Lung (tissue), 12 donors: Measurements from ENCODE around the gene CZIB. TPM values are rescaled to one million over a fixed set of nuclear protein-coding genes. Genes with fewer than 3 reads are reported as not detected.

Experiments used
- ATAC-seq: fragments of 200-7000 bp; cut with Tn5 transposase; one replicate; pipeline ENCODE4 v1.9.1; 2020; ENCODE audit warnings: moderate number of reproducible peaks; ENCODE audit not compliant: insufficient read depth, low FRiP score
- DNase-seq, 3 donors: peaks; one replicate each; pipeline ENCODE4 v3.0.0-alpha.2; 2013 to 2017
- H3K27ac ChIP-seq, 2 donors: one replicate each; pipeline ENCODE4 v1.5.1; 2013; ENCODE audit warnings: mild to moderate bottlenecking in 2 of 2, moderate library complexity in 2 of 2, control low read depth in 1 of 2, inconsistent platforms in 1 of 2, low read depth in 1 of 2, low read length in 1 of 2
- H3K27me3 ChIP-seq, 3 donors: one replicate each; pipeline ENCODE4 v1.5.1; 2013; ENCODE audit warnings: low read length in 2 of 3; ENCODE audit not compliant: control insufficient read depth in 3 of 3, insufficient read depth in 3 of 3
- H3K36me3 ChIP-seq, 4 donors: one replicate each; pipeline ENCODE4 v1.5.1; 2013; ENCODE audit warnings: low read length in 4 of 4, mild to moderate bottlenecking in 1 of 4, moderate library complexity in 1 of 4; ENCODE audit not compliant: control insufficient read depth in 4 of 4, insufficient read depth in 4 of 4
- H3K4me1 ChIP-seq, 5 donors: one replicate each; pipeline ENCODE4 v1.5.1; 2013; ENCODE audit warnings: low read length in 5 of 5, mild to moderate bottlenecking in 2 of 5, moderate library complexity in 1 of 5; ENCODE audit not compliant: control insufficient read depth in 5 of 5, insufficient read depth in 5 of 5
- H3K4me3 ChIP-seq: one replicate; pipeline ENCODE4 v1.5.1; 2013; ENCODE audit warnings: mild to moderate bottlenecking, control low read depth, moderate library complexity
- H3K9ac ChIP-seq, 2 donors: one replicate each; pipeline ENCODE4 v1.5.1; 2013; ENCODE audit warnings: low read length in 2 of 2, control low read depth in 1 of 2; ENCODE audit not compliant: insufficient read depth in 1 of 2
- H3K9me3 ChIP-seq, 4 donors: one replicate each; pipeline ENCODE4 v1.5.1; 2013; ENCODE audit warnings: low read length in 3 of 4, mild to moderate bottlenecking in 1 of 4, moderate library complexity in 1 of 4; ENCODE audit not compliant: control insufficient read depth in 4 of 4, insufficient read depth in 3 of 4
- CTCF ChIP-seq: IDR thresholded peaks from 2 replicates; pipeline ENCODE4 v1.5.1; 2012; ENCODE audit warnings: mild to moderate bottlenecking; ENCODE audit errors: control extremely low read depth, extremely low read depth
- WGBS, 2 donors: extraction: QIAGEN DNeasy Blood & Tissue Kit; methylation state at CpG; one replicate each; pipeline ENCODE4 v1.1.7; 2013; 5-methylcytosine and 5-hydroxymethylcytosine counted together
- polyA plus RNA-seq, 2 donors: library from polyadenylated mRNA; stranded (reverse); fragments of 200-250 nt; gene quantifications; one replicate each; pipeline ENCODE4 v1.2.1, GENCODE V29; 2013
- total RNA-seq, 2 donors: library from RNA; depleted of rRNA in 1 of 2; stranded (reverse); fragments of >200 nt in 1 of 2; gene quantifications; one replicate each; pipeline ENCODE4 v1.2.1, GENCODE V29; 2014 to 2021
- donor health status: control.
- donor health status: control.
- donor health status: Bipolar disorder and iron deficiency.
- donor health status: healthy.
- donor health status: DM: yes; HTN: yes; CAD: no.

Gene CZIB
- total and polyA plus RNA-seq, 4 donors, result 39.1 to 86.5 (median 52.9) TPM

- DNase-seq (no peak), ATAC-seq (no peak)
- no peaks in the 10 kb centered on the region for H3K36me3 ChIP-seq
- H3K9me3 ChIP-seq, result no peaks in the 10 kb centered on the region
- WGBS, 2 donors, result 83 to 84% methylated on average over 8 of the region's 8 CpGs
- no peak overlapping the region for H3K4me3 ChIP-seq
- no peaks in the 10 kb centered on the region for H3K27me3 ChIP-seq
- no peak overlapping the region for H3K27ac ChIP-seq
- H3K9ac ChIP-seq, result no peak overlapping the region
- no peak for TF ChIP-seq CTCF
- H3K4me1 ChIP-seq, result no peaks in the 10 kb centered on the region
These were observed 53.5 kb downstream of the CZIB start for GRCh38 chr1:53166912-53167311.

GRCh38 chr1:53166366-53166765, 54.1 kb downstream of the CZIB start:
- 78 to 87% methylated on average over 6 of the region's 6 CpGs for WGBS, 2 donors
- DNase-seq (no peak), ATAC-seq (no peak)
- H3K4me3 ChIP-seq, result no peak overlapping the region
- H3K27me3 ChIP-seq, result no peaks in the 10 kb centered on the region
- H3K4me1 ChIP-seq, result no peaks in the 10 kb centered on the region
- no peak overlapping the region for H3K9ac ChIP-seq
- no peaks in the 10 kb centered on the region for H3K9me3 ChIP-seq
- H3K36me3 ChIP-seq, result no peaks in the 10 kb centered on the region
- TF ChIP-seq CTCF, result no peak
- no peak overlapping the region for H3K27ac ChIP-seq

- 80 to 87% methylated on average over 5 of the region's 5 CpGs for WGBS, 2 donors
These were observed 54.9 kb downstream of the CZIB start for GRCh38 chr1:53165408-53165961.

More at GRCh38 chr1:53165408-53165961, 54.9 kb downstream of the CZIB start:
- ATAC-seq (no peak), DNase-seq (no peak)
- Histone ChIP-seq H3K27me3 (no peaks in the 10 kb centered on the region), H3K27ac (no peak overlapping the region), H3K4me3 (no peak overlapping the region), H3K9ac (no peak overlapping the region), H3K36me3 (no peaks in the 10 kb centered on the region), H3K4me1 (no peaks in the 10 kb centered on the region), H3K9me3 (no peaks in the 10 kb centered on the region)
- TF ChIP-seq CTCF, result no peak

Other genes with a start within 250 kb of the CZIB start
- gene PODN, start 158.4 kb downstream of the CZIB start, total RNA-seq, result 10 to 100 TPM; 12.9 to 40.9 TPM
- 10 to 100 TPM; 16.4 to 27.0 TPM for gene PODN, start 158.4 kb downstream of the CZIB start, polyA plus RNA-seq
- under 1 TPM; 0.14 to 0.61 TPM for gene SLC1A7, start 78.0 kb downstream of the CZIB start, total RNA-seq
- under 1 TPM; 0.14 to 0.81 TPM for gene SLC1A7, start 78.0 kb downstream of the CZIB start, polyA plus RNA-seq
- gene CPT2, start 23.8 kb downstream of the CZIB start, total RNA-seq, result 10 to 100 TPM; 16.3 to 26.4 TPM
- 10 to 100 TPM; 11.5 to 21.1 TPM for gene CPT2, start 23.8 kb downstream of the CZIB start, polyA plus RNA-seq
- gene MAGOH, start 17.9 kb upstream of the CZIB start, total RNA-seq, result 10 to 100 TPM; 33.0 to 34.1 TPM
- gene MAGOH, start 17.9 kb upstream of the CZIB start, polyA plus RNA-seq, result 100 to 1,000 TPM in 1 of 2 donors, 10 to 100 TPM in 1; 83.0 to 141 TPM
- 10 to 100 TPM in 1 of 2 donors, 1 to 10 TPM in 1; 4.5 to 20.0 TPM for gene LRP8, start 107.4 kb upstream of the CZIB start, total RNA-seq
- 10 to 100 TPM in 1 of 2 donors, 1 to 10 TPM in 1; 2.6 to 14.7 TPM for gene LRP8, start 107.4 kb upstream of the CZIB start, polyA plus RNA-seq
- not detected for gene DMRTB1, start 238.8 kb upstream of the CZIB start, total RNA-seq
- not detected for gene DMRTB1, start 238.8 kb upstream of the CZIB start, polyA plus RNA-seq